RKO (cell line): ENCODE results near the gene LMO7.
"Not testable (repeated sequence)": the region's sequence is repeated elsewhere in the genome, so short reads cannot be mapped to it uniquely, and the experiment has no call there.

Source experiments
- DNase-seq: peaks from one replicate; pipeline ENCODE4 v3.0.0-alpha.2; 2016; ENCODE audit warnings: low spot score

Gene LMO7

DNA sequence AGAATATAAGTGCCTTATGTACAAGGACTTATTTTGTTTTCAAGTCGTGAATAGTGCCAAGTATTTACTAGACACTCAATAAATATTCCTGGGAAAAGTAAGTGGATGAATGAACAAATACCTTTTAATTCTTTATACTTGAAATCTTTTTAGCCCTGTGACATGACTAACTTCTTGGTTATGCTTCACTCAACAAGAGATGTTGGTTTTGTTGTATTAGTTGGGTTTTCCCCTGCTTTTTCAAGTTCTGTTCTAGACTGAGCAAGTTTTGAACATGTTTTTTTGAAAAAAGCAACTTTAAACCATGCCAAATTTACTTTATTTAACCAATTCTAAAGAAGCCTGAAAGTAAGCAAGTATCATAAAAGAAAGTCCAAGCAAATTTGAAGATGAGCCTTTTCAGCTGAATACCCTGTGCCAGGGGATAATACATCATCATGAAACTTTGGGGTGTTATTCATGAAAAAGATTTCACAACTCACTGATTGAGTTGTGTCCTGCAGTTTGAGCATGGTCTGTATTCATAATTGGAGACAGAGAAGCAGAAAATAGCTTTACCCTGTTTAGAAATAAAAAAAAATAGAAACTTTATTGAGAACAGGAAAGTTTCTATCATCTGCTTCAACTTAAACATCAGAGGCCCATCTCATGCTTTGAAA is 11.1 kb downstream of the LMO7 start:
- no peak for DNase-seq

DNA sequence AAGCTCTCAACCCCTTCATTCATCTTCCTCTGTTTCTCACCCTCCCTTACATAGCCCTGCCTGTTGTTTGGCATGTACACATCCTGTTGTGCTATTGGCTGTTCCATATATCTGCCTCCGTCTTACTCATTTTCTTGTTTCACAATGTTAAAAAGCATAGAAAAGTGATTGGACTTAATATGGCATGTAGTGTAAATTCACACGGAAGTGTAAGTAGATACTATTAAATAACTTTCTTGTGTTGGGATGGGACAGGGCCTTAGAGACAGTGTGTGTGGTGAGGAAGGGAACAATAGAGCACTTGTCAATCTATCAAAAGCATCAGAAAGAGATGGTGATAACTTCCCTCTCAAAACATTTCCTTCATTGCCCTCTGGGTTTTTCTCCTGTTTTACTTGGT is 12.3 kb downstream of the LMO7 start:
- no peak for DNase-seq

DNA sequence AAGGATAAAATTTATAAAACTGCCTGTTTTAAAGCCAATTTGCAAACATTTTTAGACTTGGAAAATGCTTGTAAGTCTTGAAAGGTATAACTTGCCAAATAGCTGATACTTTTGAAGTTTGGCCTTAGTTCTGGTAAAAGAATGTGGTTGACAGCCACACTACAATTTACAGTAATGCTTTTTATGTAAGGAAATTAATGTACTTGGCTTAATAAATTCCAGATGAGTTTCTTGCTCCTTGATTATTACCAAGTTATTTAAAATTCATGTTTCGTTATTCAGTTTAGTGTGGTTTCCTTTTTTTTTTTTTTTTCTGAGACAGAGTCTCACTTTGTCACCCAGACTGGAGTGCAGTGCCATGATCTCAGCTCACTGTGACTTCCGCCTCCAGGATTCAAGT is 14.9 kb downstream of the LMO7 start:
- DNase-seq: no peak

DNA sequence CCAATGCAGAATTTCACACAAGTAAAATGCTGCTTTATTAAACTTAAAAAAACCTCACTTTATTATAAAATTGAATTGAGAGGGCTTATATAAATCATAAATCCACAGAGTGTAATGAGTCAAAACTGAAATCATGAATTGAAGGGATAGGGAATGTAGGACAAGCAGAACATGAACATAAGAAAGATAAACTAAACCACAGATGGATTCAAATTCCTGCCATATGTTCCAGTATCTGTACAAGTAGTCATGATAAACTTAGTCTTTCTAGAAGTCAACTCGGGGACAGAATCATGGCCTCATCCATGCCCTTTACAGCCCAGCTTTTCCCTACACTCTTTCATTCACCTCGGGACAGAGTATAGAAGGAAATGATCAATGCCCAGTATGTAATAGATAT is 16.6 kb downstream of the LMO7 start:
- no peak for DNase-seq

DNA sequence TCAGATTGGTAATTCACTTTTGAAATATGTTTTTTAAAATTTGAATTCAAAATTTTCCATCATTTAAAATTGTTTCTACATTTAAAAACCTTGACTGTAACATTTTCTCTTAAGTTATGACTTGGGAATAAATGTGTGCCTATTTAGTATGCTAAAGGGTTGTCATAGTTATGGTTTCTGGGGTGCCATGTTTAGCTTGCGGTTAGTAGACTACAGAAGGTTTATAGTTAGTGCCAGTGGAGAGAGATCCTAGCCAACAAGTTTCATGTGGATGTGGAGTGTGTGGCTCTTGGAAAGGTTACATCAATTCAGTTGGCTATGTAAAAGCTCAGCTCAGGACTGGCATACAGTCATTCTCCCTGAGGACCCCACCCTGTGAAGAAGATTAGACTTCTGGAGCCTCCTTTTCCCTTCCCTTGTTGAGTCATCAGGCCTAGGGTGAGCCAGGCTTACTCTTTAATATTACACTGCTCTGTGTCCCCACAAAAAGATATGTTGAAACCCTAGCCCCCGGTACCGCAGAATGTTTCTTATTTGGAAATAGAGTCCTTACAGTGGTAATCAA is 20.4 kb downstream of the LMO7 start:
- DNase-seq: no peak

DNA sequence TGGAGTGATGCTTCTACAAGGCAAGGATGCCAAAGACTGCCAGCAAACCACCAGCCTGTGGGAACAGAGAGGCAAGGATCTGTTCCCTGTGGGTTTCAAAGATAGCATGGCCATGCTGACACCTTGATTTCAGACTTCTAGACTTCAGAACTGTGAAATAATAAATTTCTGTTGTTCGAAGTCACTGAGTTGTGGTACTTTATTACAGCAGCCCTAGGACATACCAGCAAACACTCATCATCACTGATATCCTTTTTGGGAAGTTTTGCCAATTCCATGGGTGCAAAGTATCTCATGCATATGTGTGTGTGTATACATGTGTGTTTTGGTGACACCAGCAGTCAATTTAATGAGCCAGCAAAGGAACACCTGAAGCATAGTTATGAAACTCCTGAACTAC is 21.0 kb downstream of the LMO7 start:
- no peak for DNase-seq

DNA sequence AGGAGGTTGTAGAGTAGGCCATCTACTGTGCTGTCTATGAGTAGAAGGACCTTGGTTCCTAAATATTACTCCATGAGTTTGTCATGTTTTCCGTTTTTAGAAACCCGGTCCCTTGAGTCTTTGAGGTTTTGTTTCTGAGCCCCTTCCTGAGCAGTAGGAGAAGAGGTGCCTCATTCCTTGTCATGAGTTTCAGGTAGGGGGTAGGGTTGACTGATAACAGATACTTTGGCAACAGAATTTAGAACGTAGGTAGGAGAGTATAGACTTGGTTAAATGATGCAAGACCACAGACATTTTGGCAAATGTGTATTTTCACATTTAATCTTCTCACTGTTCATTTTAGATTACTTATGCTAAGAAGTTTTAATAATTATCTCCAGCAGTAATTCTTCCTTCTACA is 24.6 kb downstream of the LMO7 start:
- DNase-seq: no peak

GRCh38 chr13:75661443-75661842 is 25.3 kb downstream of the LMO7 start:
- no peak for DNase-seq

GRCh38 chr13:75666646-75667351 is 30.7 kb downstream of the LMO7 start:
- DNase-seq: no peak

DNA sequence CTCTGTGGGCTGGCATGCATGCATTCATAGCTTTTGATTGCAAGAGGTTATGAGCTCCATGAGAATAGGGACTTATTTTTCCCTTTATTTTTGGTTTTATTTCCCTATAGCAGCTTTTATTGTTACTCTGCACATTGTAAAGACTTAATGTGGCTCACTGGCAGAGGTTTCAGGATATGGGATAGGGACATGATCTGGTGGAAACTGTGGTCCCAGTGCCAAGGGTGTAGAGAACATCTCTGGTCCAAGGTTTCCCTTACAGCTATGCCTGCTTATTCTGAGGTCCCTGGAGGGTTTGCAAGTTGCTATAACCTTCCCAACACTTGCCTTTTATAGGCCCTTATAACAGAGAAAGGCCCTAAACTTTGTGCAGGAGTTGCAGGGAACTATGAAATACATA is 33.6 kb downstream of the LMO7 start:
- DNase-seq: no peak

DNA sequence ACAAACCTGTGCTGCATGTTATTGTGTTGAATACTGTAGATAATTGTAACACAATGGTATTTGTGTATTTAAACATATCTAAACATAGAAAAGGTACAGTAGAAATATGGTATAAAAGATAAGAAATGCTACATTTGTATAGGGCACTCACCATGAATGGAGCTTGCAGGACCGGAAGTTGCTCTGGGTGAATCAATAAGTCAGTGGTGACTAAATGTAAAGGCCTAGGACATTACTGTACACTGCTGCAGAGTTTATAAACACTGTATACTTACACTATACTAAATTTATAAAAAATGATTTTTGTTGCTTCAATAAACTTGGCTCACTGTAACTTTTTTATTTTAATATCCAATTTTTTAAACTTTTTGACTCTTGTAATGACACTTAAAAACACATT is 34.4 kb downstream of the LMO7 start:
- DNase-seq: peak; percentile 48

- DNase-seq: no peak
These were observed 39.3 kb downstream of the LMO7 start for GRCh38 chr13:75675421-75675820.

- DNase-seq: no peak
These were observed 43.3 kb downstream of the LMO7 start for GRCh38 chr13:75679459-75679858.

GRCh38 chr13:75680251-75680650 is 44.1 kb downstream of the LMO7 start:
- not testable (repeated sequence) for DNase-seq

DNA sequence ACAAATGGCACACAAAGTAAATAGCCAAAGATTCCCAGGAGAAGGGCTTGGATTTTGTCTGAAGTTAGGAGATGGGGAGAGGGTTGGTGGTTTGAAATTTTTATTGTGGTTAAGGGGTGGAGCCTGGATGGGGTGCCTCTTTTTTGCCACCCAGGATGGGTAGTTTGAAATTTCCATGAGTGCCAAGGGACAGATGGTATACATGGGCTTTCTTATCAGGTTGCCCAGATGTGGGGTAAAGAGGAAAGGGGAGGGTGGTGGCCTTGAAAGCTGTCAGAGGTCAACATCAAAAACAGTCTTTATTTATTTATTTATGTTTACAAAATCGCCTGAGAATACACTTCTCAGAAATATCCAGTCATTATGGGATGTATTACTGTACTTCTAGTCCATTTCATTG is 46.2 kb downstream of the LMO7 start:
- DNase-seq: no peak

- DNase-seq: no peak
These were observed 49.1 kb downstream of the LMO7 start for GRCh38 chr13:75685239-75685697.

DNA sequence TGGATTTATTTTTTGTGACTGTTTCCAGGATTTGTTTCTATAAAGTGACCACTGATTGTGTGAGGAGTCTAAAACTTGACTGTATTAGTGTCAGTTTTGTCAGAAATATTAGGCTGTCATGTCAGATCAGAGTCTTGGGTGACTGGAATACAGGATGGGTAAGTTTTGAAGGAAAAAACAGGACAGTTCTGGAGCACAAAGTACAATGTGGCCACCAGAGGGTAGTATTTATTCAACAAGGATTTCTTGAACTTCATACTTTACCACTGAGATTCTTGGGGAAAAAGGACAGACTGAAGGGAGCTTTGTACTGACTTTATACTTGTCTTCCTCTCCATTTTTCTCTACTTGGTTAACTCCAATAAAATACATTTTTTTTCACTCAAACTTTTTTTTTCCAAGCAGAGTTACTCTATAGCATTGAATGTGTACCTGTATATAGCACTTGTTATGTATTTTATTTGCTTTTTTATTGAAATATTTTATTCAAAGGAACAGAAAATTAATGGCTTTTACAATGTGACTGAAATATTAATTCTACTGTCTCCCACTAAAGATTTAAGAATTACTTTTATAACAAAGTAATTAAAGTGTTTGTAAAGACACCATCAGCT is 51.1 kb downstream of the LMO7 start:
- DNase-seq: peak; percentile 61

DNA sequence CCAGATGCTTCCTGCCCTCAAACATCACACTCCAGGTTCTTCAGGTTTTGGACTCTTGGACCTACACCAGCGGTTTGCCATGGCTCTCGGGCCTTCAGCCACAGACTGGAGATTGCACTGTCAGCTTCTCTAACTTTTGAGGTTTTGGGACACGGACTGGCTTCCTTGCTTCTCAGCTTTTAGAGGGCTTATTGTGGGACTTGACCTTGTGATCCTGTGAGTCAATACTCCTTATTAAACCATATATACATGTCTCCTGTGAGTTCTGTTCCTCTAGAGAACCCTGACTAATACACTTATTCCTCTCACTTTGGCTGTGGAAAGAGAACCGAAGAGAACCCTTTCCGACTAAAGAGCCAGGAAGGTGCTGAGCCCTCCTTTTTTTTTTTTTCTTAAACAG is 53.6 kb downstream of the LMO7 start:
- DNase-seq: no peak

GRCh38 chr13:75690607-75691006 is 54.5 kb downstream of the LMO7 start:
- DNase-seq: no peak

DNA sequence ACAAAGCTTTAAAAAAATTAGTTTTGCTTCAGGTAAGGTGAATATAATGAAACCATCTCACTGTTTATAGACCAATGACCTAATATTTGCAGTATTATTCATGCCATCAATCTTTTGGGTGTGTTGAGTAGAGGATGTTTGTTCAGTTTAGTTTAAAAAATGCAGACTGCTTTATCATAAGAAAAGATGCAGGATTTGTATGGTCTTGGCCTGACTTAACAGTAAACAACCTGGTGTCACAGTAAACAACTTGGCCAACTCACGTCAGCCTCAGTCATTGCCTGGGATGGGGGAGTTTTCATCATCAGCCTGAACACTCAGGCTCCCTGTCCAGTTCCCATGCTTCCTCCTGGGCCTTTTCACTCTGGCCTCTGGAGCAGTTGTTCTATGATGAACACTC is 55.1 kb downstream of the LMO7 start:
- DNase-seq: no peak

GRCh38 chr13:75693227-75693626 is 57.1 kb downstream of the LMO7 start:
- DNase-seq: no peak

DNA sequence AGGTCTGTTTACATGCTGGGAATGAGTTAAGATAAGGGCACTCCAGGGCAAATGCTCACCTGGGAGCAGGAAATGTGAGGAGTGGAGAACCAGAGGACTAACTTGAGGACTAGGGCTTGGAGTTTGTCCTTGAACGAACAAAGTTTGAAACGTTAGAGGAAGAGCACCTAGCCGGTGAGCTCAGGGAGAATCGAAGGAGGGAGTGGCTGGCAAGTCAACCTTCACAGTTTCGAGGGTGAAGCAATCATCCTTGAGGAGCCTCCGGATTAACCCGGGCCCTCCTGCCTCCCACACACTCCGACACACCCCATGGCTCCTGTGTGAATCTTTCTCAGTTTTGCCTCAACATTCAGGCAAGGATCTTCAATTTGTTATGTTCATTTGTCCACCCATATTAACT is 58.6 kb downstream of the LMO7 start:
- no peak for DNase-seq

GRCh38 chr13:75695908-75696307 is 59.8 kb downstream of the LMO7 start:
- peak; percentile 68 for DNase-seq
